HG02885 (cell line): ENCODE results near the gene WNT2.
"Not testable (repeated sequence)": the region's sequence is repeated elsewhere in the genome, so short reads cannot be mapped to it uniquely, and the experiment has no call there.

ENCODE experiments used
- ATAC-seq: cut with Tn5 transposase; IDR thresholded peaks from one replicate; pipeline ENCODE4 v1.9.1; 2021; ENCODE audit warnings: mild to moderate bottlenecking; ENCODE audit not compliant: unreplicated experiment, poor library complexity

WNT2 gene

GRCh38 chr7:117270371-117270770 lies 52.5 kb downstream of the WNT2 start:
- no peak for ATAC-seq

- ATAC-seq, result no peak
Measured at GRCh38 chr7:117269886-117270285, 53.0 kb downstream of the WNT2 start.

- no peak for ATAC-seq
Measured at GRCh38 chr7:117269417-117269816, 53.4 kb downstream of the WNT2 start.

GRCh38 chr7:117264716-117265115 lies 58.1 kb downstream of the WNT2 start:
- ATAC-seq, result no peak

GRCh38 chr7:117262546-117262945 lies 60.3 kb downstream of the WNT2 start:
- ATAC-seq, result no peak

GRCh38 chr7:117259615-117260014 lies 63.2 kb downstream of the WNT2 start:
- peak; percentile 17 for ATAC-seq

- ATAC-seq, result peak; percentile 67
Measured at GRCh38 chr7:117251687-117252086, 71.2 kb downstream of the WNT2 start.

- ATAC-seq, result no peak
Measured at GRCh38 chr7:117250801-117251200, 72.1 kb downstream of the WNT2 start.

GRCh38 chr7:117250245-117250644 lies 72.6 kb downstream of the WNT2 start:
- no peak for ATAC-seq

- no peak for ATAC-seq
Measured at GRCh38 chr7:117249696-117250095, 73.2 kb downstream of the WNT2 start.

GRCh38 chr7:117248829-117249228 lies 74.0 kb downstream of the WNT2 start:
- no peak for ATAC-seq

- ATAC-seq, result no peak
Measured at GRCh38 chr7:117247809-117248208, 75.0 kb downstream of the WNT2 start.

GRCh38 chr7:117245703-117246102 lies 77.2 kb downstream of the WNT2 start:
- ATAC-seq, result not testable (repeated sequence)

- ATAC-seq, result no peak
Measured at GRCh38 chr7:117243390-117243789, 79.5 kb downstream of the WNT2 start.

GRCh38 chr7:117241088-117241487 lies 81.8 kb downstream of the WNT2 start:
- ATAC-seq, result no peak

- ATAC-seq, result no peak
Measured at GRCh38 chr7:117238937-117239336, 83.9 kb downstream of the WNT2 start.

- ATAC-seq, result no peak
Measured at GRCh38 chr7:117238472-117238871, 84.4 kb downstream of the WNT2 start.

- peak; percentile 61 for ATAC-seq
Measured at GRCh38 chr7:117237646-117238045, 85.2 kb downstream of the WNT2 start.

- no peak for ATAC-seq
Measured at GRCh38 chr7:117231047-117231359, 91.9 kb downstream of the WNT2 start.

- ATAC-seq, result peak; percentile 74
Measured at GRCh38 chr7:117230276-117231046, 92.4 kb downstream of the WNT2 start.

GRCh38 chr7:117229350-117229749 lies 93.5 kb downstream of the WNT2 start:
- no peak for ATAC-seq

- no peak for ATAC-seq
Measured at GRCh38 chr7:117227091-117227490, 95.8 kb downstream of the WNT2 start.

- no peak for ATAC-seq
Measured at GRCh38 chr7:117225536-117225935, 97.3 kb downstream of the WNT2 start.
